OCI-LY7 (cell line): ENCODE results near the gene MTX2. TPM values are rescaled to one million over a fixed set of nuclear protein-coding genes. Genes with fewer than 3 reads are reported as not detected.

Source experiments
- Bru-seq: library from RNA; stranded (reverse); fragments of 400-500 nt; gene quantifications from one replicate; lab custom pipeline; 2021; lab: Mats Ljungman, UMichigan
- BruChase-seq, 2 experiments: library from RNA; stranded (reverse); fragments of 400-500 nt; gene quantifications; one replicate each; lab custom pipeline; 2021; lab: Mats Ljungman, UMichigan
- BruUV-seq: library from RNA; stranded (reverse); fragments of 400-500 nt; replicated peaks from 2 replicates; lab custom pipeline; 2021; lab: Mats Ljungman, UMichigan
- CTCF ChIA-PET: fragments of 300-600 bp; sonication (Branson Sonifier 250); formaldehyde crosslinking; loops from one replicate; lab custom pipeline; 2022; ENCODE audit warnings: antibody characterized with exemption; ENCODE audit not compliant: unreplicated experiment; lab: Charles Lee
- POLR2A ChIA-PET: fragments of 300-600 bp; sonication (Branson Sonifier 250); formaldehyde crosslinking; loops from one replicate; lab custom pipeline; 2022; ENCODE audit warnings: antibody characterized with exemption; lab: Charles Lee
- DNase-seq: peaks from one replicate; pipeline ENCODE4 v3.0.0-alpha.2; 2015; ENCODE audit warnings: low spot score
- H2AFZ ChIP-seq: fragments of 200-600 bp; sonication (generic), shearing (Covaris generic); 2 replicates; pipeline ENCODE4 v1.6.1; 2014; ENCODE audit warnings: mild to moderate bottlenecking, antibody characterized with exemption, low read length, moderate library complexity
- H3K27ac ChIP-seq: fragments of 200-600 bp; sonication (generic); 2 replicates; pipeline ENCODE4 v1.5.1; 2014; ENCODE audit warnings: mixed run types, low read depth, mild to moderate bottlenecking, moderate library complexity, low read length, inconsistent platforms; ENCODE audit not compliant: poor library complexity, severe bottlenecking
- H3K36me3 ChIP-seq: fragments of 200-600 bp; sonication (generic); 2 replicates; pipeline ENCODE4 v1.6.1; 2014; ENCODE audit warnings: mild to moderate bottlenecking, antibody characterized with exemption, low read length, moderate library complexity, mixed read lengths; ENCODE audit not compliant: insufficient read depth
- H3K4me1 ChIP-seq: fragments of 200-600 bp; sonication (generic); 2 replicates; pipeline ENCODE4 v1.5.1; 2014; ENCODE audit warnings: mild to moderate bottlenecking, low read length; ENCODE audit not compliant: insufficient read depth, poor library complexity, severe bottlenecking
- H3K4me2 ChIP-seq: fragments of 200-600 bp; sonication (generic); 2 replicates; pipeline ENCODE4 v1.6.1; 2014; ENCODE audit warnings: mild to moderate bottlenecking, low read length
- H3K4me3 ChIP-seq: fragments of 200-600 bp; sonication (generic); 2 replicates; pipeline ENCODE4 v1.5.1; 2014; ENCODE audit warnings: mild to moderate bottlenecking, low read depth, low read length; ENCODE audit not compliant: poor library complexity, severe bottlenecking
- H3K79me2 ChIP-seq: fragments of 200-600 bp; sonication (generic); 2 replicates; pipeline ENCODE4 v1.6.1; 2016; ENCODE audit warnings: low read depth, mild to moderate bottlenecking, low read length, moderate library complexity, mixed read lengths; ENCODE audit not compliant: insufficient read depth
- H3K9me2 ChIP-seq: fragments of 200-600 bp; sonication (generic); 2 replicates; pipeline ENCODE4 v1.6.1; 2016; ENCODE audit warnings: mild to moderate bottlenecking, low read length, mixed read lengths; ENCODE audit not compliant: insufficient read depth
- H3K9me3 ChIP-seq: fragments of 200-600 bp; sonication (generic); 2 replicates; pipeline ENCODE4 v1.6.1; 2014; ENCODE audit warnings: mild to moderate bottlenecking, mixed run types, low read length, mixed read lengths
- H4K20me1 ChIP-seq: fragments of 200-600 bp; sonication (generic); 2 replicates; pipeline ENCODE4 v1.6.1; 2014; ENCODE audit warnings: mild to moderate bottlenecking, antibody characterized with exemption, low read length, moderate library complexity, mixed read lengths; ENCODE audit not compliant: insufficient read depth
- CTCF ChIP-seq: fragments of 200-600 bp; sonication (generic); conservative IDR thresholded peaks from 2 replicates; pipeline ENCODE4 v1.5.1; 2014; ENCODE audit warnings: mild to moderate bottlenecking, antibody characterized with exemption, low read length, moderate library complexity, mixed read lengths
- EZH2phosphoT487 ChIP-seq: fragments of 200-600 bp; sonication (generic); IDR thresholded peaks from 2 replicates; pipeline ENCODE4 v1.6.1; 2018; ENCODE audit warnings: low read depth, borderline replicate concordance, mild to moderate bottlenecking, mixed run types, antibody characterized with exemption, low read length, moderate library complexity, mixed read lengths
- intact Hi-C: fragments of 100-400 bp; cut with micrococcal nuclease; formaldehyde crosslinking; loops from one replicate; pipeline ENCODE4 v1.10.0; 2022; ENCODE audit not compliant: unreplicated experiment
- long read RNA-seq: library from polyadenylated mRNA; stranded (forward); transcript quantifications from one replicate; pipeline ENCODE4 v2.0.0, GENCODE V29; 2022
- total RNA-seq, 2 experiments: library from RNA; depleted of rRNA in 1 of 2; stranded (reverse); fragments of >200 nt in 1 of 2; shearing (Covaris generic) in 1 of 2; gene quantifications; 2 replicates each; pipeline ENCODE4 v1.2.3, GENCODE V29; 2014 to 2022

The MTX2 gene
- total RNA-seq (2014; rRNA removed; shearing (Covaris generic)) (36.8 and 71.3 TPM in 2 replicates), total RNA-seq (2022) (31.9 and 33.2 TPM in 2 replicates), Bru-seq, nascent RNA (percentile 82 among the genes with signal in this experiment), BruChase-seq, experiment 1, labeled RNA remaining after a 6-hour chase (percentile 76 among the genes with signal in this experiment), BruChase-seq, experiment 2, labeled RNA remaining after a 2-hour chase (percentile 79 among the genes with signal in this experiment)
- long read RNA-seq, transcript MTX2-201 (10 exons, 1,364 nt), result major isoform, 85 of 104 reads
- long read RNA-seq, transcript MTX2-202 (11 exons, 1,592 nt), result minor isoform, 7 of 104 reads
- long read RNA-seq, partial matches to known transcripts, result 3 of 104 reads
- long read RNA-seq, other reads (novel, unspliced or antisense), result 9 of 104 reads

GRCh38 chr2:176269319-176270099 lies at the start of gene MTX2:
Gene MTX2 (plus strand): TSS chr2:176269442. CDS start chr2:176269630, 188 bp downstream.
- Histone ChIP-seq H4K20me1 (0 out of 2 replicates have a peak, but pooled peaks cover 8% of the 10 kb centered on the region), H3K36me3 (peaks cover 5% of the 10 kb centered on the region), H3K4me2 (peak within 1 kb of the TSS; percentile 79), H3K9me3 (peaks cover 4% of the 10 kb centered on the region; the same call in 1 of the 2 replicates), H3K4me1 (peaks cover 8% of the 10 kb centered on the region), H3K4me3 (peak within 1 kb of the TSS; percentile 97), H3K27ac (peak within 1 kb of the TSS; percentile 76), H3K79me2 (peaks cover 39% of the 10 kb centered on the region), H3K9me2 (no peaks in the 10 kb centered on the region), H2AFZ (peak within 1 kb of the TSS; percentile 84)
- intact Hi-C loops, result loop anchor here (10.0 kb wide), 1 partner anchor 265 kb away; the partner anchor contains the start of gene LNPK
- POLR2A ChIA-PET, result interaction anchor here (0.6 to 1.0 kb wide), 2 partner anchors 13 to 1663 kb away, joined by 3 to 7 read pairs; no protein-coding TSS in a partner anchor
- CTCF ChIA-PET, result interaction anchor here (0.6 kb wide), 1 partner anchor 1081 kb away, joined by 4 read pairs; no protein-coding TSS in a partner anchor
- TF ChIP-seq EZH2phosphoT487 (no peak), CTCF (peak; percentile 28; the same call in 1 of the 2 replicates)
- peak; percentile 86 for DNase-seq
- BruUV-seq, result no TSS peak

GRCh38 chr2:176227874-176228273 lies 41.4 kb upstream of the MTX2 start:
- H3K9me2 ChIP-seq, result no peaks in the 10 kb centered on the region
- H4K20me1 ChIP-seq, result no peaks in the 10 kb centered on the region
- DNase-seq, result no peak
- no peaks in the 10 kb centered on the region for H3K36me3 ChIP-seq
- no peak overlapping the region for H3K4me3 ChIP-seq
- intact Hi-C loops, result no loop called here
- ChIA-PET CTCF (no interaction called here), POLR2A (interaction anchor here (0.6 kb wide), 1 partner anchor 1472 kb away, joined by 3 read pairs; no protein-coding TSS in a partner anchor)
- H3K79me2 ChIP-seq, result no peaks in the 10 kb centered on the region
- no TSS peak for BruUV-seq
- H3K4me1 ChIP-seq, result no peaks in the 10 kb centered on the region
- no peaks in the 10 kb centered on the region for H3K9me3 ChIP-seq
- no peak overlapping the region for H3K27ac ChIP-seq
- H2AFZ ChIP-seq, result no peak overlapping the region
- no peak for TF ChIP-seq CTCF
- TF ChIP-seq EZH2phosphoT487, result no peak
- no peak overlapping the region for H3K4me2 ChIP-seq
